Measurements from ENCODE around the gene MEX3D.
A peak's percentile ranks its signal among the peaks of the same experiment; 100 is the strongest.
"Not testable (repeated sequence)": the region's sequence is repeated elsewhere in the genome, so short reads cannot be mapped to it uniquely, and the experiment has no call there.

The MEX3D gene

DNA sequence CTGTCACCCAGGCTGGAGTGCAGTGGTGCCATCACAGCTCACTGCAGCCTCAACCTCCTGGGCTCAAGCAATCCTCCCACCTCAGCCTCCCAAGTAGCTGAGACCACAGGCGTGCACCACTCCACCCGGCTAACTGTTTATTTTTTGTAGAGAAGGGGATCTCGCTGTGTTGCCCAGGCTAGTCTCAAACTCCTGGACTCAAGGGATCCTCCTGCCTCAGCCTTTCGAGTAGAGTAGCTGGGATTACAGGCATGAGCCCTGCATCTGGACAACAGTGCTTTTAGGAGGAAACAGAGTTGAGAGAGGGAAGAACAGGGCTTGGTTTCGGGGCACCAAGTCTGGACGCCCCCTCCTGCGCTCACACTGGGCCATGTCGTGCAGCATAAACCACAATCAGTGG is 48.3 kb downstream of the MEX3D start:
- DNase-seq (ENCODE audit: low read depth, low spot score), result not testable (repeated sequence)

- no peak for DNase-seq (ENCODE audit: low read depth, low spot score)
Measured at GRCh38 chr19:1518471-1518870, 49.7 kb downstream of the MEX3D start.

DNA sequence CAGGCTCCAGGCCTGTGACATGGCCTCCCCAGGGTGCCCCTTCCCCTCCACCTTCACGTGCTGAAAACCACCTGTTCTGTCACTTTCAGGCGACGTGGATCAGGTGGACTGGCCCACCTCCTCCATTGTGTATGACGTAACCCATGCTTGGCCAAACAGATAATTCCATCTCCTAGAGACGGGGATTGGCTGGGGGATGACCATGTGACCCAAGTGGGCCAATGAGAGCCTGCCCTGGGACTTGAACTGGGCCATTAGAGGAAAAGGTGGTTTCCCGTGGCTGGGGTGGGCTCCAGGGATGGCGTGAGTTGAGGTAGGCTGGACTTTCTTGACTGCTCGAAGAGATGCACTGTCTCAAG is 51.8 kb downstream of the MEX3D start:
- no peak for DNase-seq (ENCODE audit: low read depth, low spot score)

- DNase-seq (ENCODE audit: low read depth, low spot score), result no peak
Measured at GRCh38 chr19:1514986-1515721, 53.0 kb downstream of the MEX3D start.

GRCh38 chr19:1514295-1514661 is 53.8 kb downstream of the MEX3D start:
- no peak for DNase-seq (ENCODE audit: low read depth, low spot score)

- DNase-seq (ENCODE audit: low read depth, low spot score), result peak; percentile 66
Measured at GRCh38 chr19:1513499-1514294, 54.4 kb downstream of the MEX3D start.

DNA sequence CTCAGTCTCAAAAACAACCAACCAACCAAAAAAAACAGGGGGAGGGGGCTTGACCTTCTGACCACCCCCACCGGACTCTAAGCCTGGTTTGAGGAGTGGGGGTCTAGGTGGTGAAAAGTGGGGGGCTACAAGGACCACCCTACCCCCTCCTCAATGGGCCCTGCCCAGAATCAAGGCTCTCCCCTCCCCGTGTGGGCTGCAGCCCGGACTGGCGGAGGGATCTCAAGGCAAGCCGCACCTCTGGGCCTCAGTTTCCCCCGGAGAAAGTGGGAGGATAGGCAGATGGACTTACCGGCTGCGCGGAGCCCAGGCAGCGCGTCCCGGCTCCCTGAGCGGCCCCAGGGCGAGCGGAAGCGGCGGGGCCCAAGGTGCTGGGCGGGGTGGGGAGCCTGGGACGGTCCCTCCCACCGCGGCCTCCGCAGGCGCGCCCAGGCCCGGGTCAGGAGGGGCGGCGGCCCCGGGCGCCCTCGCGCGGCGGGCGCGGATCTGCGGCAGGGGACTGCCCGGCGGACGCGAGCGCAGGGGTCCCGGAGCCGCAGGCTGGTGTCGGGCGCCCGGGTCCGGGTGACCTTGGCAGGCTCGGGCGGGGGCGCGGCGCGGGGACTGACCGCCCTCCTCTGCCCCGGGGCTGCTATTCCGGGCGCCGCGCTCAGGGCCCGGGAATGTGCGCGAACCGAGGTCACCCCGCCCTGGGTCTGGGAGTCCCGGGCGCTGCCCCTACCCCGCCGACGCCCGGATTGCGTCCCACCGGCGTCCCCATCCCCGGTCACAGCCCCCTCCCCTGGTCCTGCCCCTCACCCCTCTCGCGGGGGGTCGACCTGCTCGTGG is 55.2 kb downstream of the MEX3D start, which contains the start of gene ADAMTSL5:
TSS of gene ADAMTSL5 (minus strand) at position 349 of the 828 bp plus-strand sequence. CDS start 2,076 bp downstream, outside the sequence.
- DNase-seq (ENCODE audit: low read depth, low spot score), result peak; percentile 65

DNA sequence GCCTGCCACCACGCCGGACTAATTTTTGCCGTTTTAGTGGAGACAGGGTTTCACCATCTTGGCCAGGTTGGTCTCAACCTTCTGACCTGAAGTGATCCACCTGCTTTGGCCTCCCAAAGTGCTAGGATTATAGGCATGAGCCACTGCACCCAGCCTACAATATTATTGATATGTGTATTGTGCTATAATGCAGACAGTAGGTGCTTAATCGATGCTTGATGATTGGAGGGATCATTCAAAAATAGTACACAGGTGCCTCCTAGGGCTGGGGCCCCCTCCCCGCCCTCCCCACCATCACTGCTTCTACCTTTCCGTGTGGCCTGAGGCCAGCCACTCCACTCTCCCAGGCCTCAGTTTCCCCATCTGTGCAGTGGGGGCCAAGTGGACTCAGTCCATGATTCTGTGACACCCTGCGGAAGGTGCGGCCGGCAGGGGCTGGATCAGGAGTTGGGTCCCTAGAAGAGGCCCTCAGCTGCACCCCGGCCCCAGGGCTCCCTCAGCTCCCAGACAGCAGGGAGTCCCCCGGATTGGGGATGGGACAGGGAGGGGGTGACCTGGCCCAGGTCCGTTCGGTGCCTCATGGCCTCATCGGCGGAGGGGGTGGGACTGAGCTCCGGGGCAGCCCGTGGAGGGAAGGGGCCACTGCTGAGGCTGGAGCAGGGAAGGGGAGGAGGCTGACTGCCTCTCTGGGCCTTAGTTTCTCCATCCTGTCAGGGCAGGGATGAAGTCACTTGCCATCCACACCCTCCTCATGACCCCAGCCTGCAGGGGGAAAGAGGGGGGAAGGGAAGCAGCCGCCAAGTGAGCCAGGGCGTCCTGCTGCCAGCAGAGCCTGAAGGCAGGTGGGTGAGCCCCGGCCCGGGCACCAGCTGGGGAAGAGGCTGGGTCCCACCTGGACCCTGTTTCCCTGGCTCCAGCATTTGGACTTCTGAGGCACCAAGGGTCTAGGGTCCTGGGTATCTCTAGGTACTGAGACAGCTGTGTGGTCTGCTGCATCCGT is 56.5 kb downstream of the MEX3D start:
- no peak for DNase-seq (ENCODE audit: low read depth, low spot score)

DNA sequence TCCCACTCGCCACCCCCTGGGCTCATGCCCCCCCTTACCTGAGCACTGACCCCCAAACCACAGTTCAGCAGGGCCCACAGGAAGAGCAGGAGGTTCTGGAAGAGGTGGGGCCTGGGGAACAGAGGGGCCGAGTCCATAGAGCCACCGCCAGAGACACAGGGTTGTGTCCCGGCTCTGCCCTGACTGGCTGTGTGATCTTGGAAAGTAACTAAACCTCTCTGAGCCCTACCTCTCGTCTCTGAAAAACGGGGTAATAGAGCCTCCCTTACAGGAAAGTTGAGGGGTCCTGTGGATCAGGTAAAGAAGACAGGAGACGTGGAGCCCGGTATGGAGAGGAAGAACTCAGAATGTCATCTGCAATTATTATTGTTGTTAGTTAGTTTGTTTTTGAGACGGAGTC is 57.3 kb downstream of the MEX3D start:
- DNase-seq (ENCODE audit: low read depth, low spot score), result no peak

GRCh38 chr19:1510442-1510806 is 57.7 kb downstream of the MEX3D start:
- no peak for DNase-seq (ENCODE audit: low read depth, low spot score)

- no peak for DNase-seq (ENCODE audit: low read depth, low spot score)
Measured at GRCh38 chr19:1509602-1510441, 58.3 kb downstream of the MEX3D start.

- no peak for DNase-seq (ENCODE audit: low read depth, low spot score)
Measured at GRCh38 chr19:1508507-1508856, 59.6 kb downstream of the MEX3D start.

DNA sequence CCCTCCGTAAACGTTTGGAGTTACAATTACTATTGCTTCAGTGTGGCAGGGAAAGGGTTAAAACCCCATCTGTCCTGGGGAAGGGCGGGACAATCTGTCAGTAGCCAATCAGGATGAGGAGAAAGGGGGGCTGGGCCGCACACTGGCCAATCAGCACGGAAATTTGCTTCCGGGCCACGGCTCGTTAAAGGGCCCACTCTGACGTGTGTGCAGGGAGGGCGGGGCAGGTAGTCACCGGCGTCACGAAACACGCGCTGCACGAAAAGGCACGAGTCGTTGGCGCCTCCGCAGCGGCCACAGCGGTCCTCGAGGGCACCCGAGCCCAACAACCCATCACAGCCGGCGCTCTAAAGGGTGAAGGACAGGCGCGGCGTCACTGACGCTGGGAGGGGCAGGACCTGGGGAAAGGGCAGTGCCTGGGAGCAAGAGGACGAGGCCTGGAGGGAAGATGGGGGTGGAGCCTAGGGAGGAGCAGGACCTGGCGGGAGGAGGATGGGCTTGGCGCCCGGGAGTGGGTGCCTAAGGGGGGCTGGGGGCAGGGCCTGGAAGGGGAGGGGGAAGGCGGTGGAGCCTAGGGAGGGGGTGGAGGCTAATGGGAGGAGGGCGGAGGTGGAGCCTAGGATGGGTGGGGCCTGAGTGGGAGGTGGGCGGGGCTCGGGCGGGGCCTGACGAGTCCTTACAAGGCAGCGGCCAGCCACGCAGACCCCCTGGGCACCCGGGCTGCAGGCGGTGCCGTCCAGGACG is 60.2 kb downstream of the MEX3D start:
- DNase-seq (ENCODE audit: low read depth, low spot score), result peak; percentile 98

GRCh38 chr19:1507192-1507660 is 60.9 kb downstream of the MEX3D start:
- no peak for DNase-seq (ENCODE audit: low read depth, low spot score)

DNA sequence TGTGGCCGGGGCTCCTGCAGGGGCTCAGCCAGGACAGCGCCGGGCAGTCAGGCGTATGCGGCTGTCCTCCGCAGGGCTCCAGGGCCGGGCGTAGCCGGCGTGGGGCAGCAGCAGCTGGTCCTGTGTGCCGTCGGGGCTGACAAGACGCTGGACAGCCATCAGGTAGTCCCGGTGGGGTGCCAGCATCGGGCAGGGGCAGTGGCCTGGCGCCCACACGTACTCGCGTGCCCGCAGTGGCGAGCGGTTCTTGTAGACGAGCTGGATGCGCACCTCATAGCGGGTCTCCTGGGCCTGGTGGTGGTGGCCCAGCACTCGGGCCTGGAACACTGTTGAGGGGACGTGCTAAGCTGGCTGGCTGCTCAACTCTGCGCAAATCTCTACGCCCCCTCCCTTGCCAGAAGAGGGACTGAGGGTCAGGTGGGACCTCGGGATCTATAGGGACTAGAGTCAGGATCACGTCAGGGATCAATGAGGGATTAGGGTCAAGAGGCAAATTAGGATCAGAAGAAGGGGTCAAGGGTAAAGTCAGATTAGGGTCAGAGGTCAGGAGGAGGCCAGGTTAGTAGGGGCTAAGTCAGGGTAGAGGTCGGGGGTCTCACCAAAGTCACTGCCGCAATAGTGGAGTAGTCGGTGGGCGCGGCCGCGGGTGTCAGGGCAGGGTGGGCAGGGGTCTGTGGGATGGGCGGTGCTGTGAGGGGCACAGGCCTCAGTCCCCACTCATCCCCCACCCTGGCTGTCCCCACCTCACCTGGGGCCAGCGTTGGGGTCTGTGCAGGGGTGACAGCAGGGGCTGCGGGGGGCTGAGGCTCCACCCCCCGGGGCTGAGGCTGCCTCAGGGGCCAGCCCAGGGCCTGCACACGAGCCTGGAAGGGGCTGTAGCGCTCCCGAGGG is 61.9 kb downstream of the MEX3D start:
- no peak for DNase-seq (ENCODE audit: low read depth, low spot score)

- no peak for DNase-seq (ENCODE audit: low read depth, low spot score)
Measured at GRCh38 chr19:1505012-1505411, 63.1 kb downstream of the MEX3D start.

Measured in astrocyte of the hippocampus (primary cell).